Stimulated activated CD4-positive, alpha-beta T cell treated with anti-CD3 and anti-CD28 coated beads, Interleukin-2, amount 100 ng/mL, for 4 hours (primary cell): ENCODE measurements around the gene BAD.
"Not testable (repeated sequence)": the region's sequence is repeated elsewhere in the genome, so short reads cannot be mapped to it uniquely, and the experiment has no call there.

Source experiments
- DNase-seq: peaks from one replicate; pipeline ENCODE4 v3.0.0-alpha.2; 2020; ENCODE audit warnings: low read depth

Gene BAD

DNA sequence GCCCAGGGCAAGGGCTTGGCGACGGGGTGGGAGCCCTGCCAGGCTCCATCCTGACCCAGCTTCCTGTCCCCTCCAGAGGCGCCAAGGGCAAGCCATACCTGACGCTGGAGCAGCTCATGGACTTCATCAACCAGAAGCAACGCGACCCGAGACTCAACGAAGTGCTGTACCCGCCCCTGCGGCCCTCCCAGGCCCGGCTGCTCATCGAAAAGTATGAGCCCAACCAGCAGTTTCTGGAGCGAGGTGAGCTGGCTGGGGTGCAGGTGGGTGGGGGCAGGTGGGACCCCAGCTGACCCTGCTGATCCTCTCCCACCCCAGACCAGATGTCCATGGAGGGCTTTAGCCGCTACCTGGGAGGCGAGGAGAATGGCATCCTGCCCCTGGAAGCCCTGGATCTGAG lies 28.2 kb downstream of the BAD start:
- DNase-seq = no peak

DNA sequence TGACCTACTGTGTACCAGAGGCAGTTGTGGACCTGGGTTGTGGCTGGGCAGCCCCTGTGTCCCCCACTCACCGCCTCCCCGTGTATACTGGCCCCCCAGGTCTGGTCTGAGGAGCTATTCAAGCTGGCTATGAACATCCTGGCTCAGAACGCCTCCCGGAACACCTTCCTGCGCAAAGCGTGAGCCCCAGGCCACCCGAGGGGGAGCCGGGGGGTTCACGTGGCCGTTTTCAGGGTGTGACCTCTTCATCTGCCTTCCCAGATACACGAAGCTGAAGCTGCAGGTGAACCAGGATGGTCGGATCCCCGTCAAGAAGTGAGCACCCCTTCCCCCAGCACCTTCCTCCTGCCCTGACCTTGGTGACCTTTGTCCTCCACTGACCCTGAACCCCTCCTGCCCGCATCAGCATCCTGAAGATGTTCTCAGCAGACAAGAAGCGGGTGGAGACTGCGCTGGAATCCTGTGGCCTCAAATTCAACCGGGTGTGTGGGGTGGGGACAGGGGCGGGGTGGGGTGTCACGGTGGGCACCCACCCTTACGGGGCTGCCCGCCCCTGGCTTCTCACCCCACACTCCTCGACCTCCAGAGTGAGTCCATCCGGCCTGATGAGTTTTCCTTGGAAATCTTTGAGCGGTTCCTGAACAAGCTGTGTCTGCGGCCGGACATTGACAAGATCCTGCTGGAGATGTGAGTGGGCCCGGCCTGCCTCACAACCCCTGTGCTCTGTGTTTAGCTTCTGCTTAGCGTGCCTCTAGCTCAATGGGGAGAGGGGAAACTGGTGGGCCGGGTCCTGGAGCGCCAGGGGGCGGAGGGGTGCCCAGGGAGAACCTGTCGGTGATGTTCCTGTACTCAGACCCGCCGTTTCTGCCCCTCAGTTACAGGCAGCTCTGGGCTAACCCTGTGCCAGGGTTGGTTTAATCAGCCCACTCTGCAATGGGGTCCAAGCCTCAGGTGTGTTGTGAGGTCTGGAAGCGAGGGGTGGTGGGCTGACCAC lies 29.0 kb downstream of the BAD start:
- no peak for DNase-seq

DNA sequence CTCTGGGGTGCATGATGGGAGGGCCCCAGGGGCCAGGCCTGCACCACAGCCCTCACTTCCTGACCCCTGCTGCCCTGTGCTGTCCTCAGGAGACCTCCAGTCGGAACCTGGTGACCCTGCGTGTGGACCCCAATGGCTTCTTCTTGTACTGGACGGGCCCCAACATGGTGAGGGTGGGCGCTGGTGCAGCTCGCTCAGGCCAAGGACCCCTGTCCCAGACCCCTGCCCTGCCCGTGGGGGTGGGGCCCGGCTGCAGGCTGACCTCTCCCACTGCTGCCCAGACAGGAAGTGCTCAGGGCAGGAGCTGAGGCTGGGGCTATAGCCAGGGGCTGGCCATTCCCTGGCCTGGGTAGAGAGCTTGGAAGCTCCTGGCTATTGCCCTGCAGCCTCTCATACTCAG lies 30.1 kb downstream of the BAD start:
- DNase-seq = no peak

DNA sequence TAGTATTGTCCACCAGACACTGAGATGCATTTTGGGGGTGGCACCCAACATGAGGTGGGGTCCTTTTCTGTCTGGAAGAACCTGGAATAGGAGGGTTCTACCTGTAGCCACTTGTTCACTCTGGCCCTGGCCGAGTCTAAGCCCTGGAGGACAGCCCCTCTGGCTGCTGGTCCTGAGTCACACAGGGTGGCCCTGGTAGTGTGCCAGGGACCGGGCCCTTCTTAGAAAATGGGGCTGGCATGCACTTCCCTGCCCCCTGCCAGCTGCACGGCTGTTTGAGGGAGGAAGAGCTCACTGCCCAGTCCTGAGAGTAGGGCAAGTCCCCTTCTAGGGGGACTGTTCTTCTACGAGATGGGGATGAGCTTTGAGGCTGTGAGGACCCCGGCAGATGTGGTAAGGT lies 31.0 kb downstream of the BAD start:
- no peak for DNase-seq

DNA sequence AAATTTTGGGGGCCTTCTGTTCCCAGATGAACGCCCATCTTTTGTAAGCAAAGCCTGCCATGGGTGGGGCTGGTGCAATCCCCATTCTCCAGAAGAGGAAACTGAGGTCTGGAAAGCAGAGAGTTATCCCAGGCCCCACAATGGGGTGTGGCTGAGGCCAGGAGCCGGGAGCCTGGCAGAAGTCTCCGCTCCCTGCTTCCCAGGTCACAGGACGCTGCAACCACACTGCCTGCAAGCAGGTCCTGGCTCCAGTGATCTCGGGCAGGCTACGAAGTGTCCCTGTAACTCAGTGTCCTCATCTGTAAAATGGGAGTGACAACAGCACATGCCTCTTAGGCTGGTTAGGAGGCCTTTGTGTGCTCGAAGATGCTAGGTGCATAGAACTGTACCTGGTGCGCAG lies 31.4 kb downstream of the BAD start:
- no peak for DNase-seq

DNA sequence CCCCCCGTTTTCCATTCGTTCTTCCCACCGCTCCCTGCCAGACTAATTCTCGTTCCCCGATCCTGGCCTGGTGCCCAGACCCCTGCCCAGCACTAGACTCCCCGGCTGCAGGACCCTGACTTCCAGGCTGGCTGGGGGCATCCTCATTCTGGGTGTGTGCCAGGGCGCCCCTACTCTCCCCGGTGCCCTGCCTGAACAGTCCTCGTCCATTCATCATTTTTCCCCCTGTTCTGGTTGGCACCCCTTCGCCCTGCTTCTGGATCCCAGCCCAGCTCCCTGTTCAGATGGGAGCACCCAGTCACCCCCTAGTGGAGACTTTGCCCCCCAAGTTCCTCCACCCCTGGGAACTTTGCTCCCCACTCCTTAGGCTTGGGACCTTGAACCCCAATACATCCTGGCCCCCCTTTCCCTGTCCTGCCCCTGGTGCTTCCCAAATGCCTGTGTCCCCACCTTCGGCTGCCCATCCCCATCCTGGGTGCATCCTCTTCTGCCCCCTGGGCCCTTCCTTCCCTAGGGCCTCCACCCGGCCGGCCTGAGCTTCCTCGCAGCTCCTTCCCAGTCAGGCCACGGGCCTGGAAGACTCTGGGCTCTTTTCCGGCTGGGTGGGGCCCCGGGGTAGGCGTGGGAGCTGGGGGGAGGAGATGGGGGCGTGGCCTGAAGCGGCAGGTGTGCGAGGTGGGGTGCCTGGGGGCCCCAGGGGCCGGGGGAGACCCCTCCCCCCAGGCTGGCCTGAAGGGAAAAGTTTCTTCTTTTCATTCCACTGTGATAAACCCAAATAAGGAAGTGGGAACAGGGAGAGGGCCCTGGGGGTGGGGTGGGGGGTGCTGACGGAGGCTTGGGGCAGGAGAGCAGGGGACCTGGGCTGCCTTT lies 32.2 kb downstream of the BAD start:
- DNase-seq = no peak

DNA sequence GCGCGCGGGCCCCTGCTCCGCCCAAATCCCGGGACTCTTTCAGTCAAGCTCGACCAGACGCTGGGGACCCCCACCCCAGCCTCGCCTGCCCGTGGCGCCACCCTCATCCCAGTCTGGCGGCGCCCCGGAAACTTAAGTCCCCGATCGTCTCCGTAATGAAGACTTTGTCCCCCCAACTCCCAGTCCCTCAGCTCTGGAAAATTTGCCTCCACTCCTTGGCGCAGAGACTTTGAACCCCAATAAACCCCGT lies 32.8 kb downstream of the BAD start:
- no peak for DNase-seq

DNA sequence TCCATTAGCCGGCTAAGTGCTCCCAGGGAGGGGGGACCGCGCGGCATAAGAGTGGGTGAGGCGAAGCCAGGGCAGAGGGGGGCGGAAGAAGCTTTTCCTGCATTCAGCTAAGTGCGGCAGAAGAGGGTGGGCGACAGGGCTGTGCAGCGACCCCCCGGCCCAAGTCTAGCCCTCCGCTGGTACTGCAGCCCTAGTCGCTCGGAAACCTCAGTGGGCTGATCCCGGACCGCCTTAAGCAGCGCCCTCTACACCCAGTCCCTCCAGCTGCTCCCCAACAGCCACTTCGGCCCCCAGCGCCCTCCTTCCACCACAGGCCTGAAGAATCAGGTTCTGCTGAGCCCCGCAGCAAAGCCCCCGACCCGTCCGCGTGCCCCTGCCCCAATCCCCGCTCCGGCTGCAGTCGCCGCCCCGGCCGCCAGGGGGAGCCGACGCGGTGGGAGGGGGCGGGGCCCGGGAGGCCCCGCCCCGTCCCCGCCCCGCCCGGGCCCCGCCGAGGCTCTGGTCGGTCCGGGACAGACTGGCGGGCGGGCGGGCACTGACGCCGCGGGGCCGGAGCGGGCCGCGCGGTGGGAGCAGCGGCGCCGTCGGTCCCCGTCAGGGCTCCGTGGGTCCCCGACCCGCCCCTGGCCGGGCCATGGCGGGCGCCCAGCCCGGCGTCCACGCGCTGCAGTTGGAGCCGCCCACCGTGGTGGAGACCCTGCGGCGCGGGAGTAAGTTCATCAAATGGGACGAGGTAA lies 33.3 kb downstream of the BAD start, which contains the start of gene PLCB3:
Gene PLCB3 (plus strand): TSS at position 515 of the 737 bp plus-strand sequence. CDS start 120 bp downstream, at position 635.
- DNase-seq = peak; percentile 44

DNA sequence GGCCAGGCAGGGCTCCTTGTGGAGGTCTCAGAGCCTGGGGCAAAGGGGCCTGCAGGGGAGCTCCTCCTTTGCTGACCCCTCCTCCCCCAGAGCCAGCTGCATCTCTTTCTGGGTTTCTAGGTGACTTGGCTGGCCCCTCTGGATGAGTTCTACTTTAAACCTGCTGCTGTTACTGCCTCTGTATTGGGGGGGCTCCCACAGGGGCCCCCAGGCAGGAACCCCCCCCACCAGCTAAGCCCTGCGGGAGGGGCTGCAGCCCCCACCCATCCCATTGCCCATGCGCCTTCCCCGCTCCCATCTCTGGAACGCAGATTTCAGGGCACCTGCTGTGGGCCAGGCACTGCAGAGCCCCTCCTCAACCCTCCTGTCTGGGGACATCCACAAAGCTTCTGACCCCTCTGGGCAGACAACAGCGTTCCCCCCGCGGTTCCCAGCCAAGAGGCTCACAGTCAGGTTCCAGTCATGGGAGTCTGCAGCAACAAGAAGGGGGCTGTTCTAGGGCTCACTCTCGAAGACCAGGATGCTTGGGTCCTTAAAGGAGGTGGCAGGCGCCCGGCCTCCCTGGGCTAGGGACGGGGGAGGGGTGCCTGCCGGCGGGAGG lies 34.0 kb downstream of the BAD start:
- no peak for DNase-seq

DNA sequence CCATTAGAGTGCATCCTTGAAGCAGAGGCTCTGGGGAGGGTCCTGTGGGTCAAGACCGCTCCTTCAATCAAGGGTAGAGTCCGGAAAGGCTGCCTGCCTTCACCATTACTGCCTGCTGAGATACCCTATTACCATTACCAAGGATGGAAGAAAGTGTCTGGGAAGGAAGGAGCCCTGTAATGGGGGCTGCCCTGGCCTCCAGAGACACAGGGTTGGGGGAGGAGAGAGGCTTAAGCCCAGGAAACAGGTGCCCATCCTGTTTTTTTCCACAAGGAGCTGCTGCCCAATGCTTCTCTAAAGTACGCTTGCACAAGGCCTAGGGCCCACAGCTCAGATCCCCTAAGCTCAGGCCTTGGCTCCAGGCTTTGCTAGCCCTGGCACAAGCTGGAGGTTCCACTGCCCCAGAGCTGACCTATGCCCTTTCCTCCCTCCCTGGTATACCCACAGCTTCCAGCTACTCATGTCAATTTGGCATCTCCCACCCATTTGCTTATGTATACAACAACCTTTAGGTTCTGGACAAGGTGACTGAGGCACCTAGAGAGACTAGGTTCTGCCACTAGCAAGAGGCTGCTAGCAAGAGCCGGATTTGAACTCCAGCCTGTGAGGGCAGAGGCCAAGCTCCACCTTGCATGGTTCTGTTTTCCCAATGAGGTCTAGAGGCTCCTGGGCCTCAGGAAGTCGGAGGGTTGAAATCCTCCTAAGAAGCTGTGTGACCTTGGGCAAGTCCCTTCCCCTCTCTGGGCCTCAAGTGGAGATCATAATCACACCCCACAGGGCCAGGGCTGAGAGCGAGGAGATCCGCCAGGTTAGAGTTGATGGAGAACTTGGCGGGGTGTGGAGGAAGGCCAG lies 34.7 kb downstream of the BAD start:
- no peak for DNase-seq

DNA sequence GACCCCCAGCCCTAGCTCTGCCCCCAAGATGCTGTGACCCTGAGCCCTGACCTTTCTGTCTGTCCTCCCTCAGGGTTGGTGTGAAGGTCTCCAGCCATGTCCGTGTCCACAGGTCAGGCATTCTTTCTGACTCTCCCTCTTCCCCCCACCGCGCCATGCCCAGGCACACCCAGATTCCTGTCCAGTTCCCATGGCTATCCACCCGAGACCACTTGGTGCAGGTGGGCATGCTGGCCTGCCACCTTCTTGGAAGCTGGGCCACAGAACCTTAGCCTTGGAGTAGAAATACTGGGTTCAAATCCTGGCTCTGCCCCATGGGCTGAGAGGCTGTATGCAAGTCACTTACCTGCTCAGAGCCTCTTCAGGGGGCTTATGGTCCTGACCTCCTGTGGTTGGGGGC lies 35.4 kb downstream of the BAD start:
- DNase-seq = no peak

DNA sequence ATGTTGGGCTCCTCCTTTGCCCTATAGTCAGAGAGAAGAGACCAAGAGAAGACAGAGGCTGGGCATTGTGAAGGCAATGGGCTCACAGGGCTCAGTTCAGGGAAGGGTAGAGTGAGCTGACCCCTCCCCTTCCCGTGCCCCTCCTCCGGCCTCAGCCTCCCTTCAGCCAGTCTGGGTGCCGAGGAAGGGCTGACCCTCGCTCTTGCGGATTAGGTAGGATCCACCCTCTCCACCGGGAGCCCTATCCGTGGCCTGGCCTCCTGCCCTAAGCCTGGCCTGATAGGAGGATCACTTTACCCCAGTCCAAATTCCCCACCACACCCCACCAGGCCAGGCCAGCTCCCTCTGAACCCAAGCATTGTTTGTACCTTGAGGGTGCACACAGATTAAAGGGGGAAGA lies 35.9 kb downstream of the BAD start:
- DNase-seq = no peak

DNA sequence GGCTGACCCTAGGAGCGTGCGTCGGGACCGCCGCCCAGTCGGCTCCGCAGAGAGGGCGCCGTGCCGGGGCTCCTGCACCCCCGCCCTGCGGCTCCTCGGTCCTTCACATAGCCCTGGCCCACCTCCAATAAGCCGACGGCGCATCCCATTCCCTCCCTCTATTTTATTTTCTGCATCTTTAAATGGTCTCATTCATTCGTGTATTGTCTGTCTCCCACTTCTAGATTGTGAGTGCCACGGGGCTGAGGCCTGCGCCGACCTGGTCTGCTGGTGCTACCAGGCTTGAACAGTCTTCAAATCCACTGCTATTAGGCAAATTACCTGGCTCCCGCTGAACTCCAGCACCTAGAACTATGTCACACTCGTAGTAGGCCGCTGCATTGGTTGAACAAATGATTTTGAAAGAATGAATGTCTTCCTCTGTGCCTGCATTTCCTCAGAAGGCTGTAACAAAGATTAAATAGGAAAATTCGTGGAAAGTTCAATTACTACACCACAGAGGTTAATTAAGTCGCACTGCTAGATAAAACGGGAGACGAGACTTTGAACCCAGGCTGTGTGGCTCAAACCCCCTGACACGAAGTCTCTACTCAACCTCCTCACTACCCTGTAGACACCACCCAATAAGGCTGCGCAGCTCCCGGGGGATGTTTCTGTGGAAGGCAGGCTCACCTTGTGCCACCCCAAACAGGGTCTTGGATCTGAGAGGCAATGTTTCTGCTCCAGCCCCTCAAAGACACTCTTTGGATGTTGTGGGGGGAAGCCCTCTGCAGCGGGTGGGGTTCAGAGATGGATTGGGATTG lies 36.5 kb downstream of the BAD start:
- DNase-seq = no peak

DNA sequence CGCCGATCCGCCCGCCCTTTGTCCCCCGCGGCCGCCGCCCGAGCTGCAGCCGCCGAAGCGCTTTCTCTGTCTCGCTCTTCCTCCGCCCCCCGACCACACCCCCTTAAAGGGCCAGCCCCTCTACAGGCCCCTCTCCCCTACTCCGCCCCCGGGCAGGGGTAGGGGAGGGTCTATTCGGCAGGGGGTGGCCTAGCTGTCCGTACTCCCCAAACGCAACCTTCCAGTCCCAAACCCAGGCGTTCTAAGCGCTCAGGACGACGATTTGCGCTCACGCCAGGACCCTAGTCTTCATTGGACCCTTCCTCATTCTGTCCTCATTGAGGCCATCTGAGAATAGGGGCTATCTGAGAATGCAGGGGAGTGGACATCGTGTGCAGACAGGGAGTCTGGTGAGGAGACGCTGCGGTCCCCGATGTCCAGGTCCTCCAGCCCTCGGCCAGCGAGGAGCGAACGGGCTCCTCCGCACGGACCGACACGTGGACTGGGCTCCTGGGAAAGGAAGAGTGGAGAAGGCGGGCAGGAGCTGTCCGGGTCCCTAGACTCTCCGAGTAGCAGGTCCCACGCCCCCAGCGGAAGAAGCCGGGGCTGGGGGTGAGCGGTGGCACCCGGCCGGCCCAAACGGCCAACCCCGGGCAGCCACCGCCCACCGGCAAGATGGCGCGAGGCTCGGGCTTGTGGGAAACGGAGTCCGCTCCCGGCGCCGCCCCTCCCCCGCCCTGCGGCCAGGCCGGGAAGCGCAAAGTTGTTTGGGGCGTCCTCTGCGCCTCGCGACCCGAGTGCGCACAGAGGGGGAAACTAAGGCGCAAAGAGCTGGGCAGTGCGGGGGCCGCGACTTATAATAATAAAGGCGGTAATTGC lies 37.4 kb downstream of the BAD start, which contains the start of gene PPP1R14B:
Gene PPP1R14B (minus strand): TSS at position 73 of the 858 bp plus-strand sequence. CDS start 270 bp downstream, outside the sequence.
- peak; percentile 77 for DNase-seq

DNA sequence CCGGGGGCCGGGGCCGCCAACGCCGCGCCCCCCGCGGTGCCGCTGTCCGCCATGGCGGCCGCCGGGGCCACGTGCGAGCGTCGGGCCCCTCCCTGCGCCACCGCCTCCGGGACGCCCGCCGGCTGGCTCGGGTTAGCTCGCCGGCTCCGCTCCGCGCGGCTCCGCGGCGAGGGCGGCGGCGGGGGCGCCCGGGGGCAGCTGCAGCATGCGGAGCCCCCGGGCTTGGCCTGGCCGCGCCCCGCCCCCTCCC lies 37.9 kb downstream of the BAD start:
- DNase-seq = not testable (repeated sequence)

DNA sequence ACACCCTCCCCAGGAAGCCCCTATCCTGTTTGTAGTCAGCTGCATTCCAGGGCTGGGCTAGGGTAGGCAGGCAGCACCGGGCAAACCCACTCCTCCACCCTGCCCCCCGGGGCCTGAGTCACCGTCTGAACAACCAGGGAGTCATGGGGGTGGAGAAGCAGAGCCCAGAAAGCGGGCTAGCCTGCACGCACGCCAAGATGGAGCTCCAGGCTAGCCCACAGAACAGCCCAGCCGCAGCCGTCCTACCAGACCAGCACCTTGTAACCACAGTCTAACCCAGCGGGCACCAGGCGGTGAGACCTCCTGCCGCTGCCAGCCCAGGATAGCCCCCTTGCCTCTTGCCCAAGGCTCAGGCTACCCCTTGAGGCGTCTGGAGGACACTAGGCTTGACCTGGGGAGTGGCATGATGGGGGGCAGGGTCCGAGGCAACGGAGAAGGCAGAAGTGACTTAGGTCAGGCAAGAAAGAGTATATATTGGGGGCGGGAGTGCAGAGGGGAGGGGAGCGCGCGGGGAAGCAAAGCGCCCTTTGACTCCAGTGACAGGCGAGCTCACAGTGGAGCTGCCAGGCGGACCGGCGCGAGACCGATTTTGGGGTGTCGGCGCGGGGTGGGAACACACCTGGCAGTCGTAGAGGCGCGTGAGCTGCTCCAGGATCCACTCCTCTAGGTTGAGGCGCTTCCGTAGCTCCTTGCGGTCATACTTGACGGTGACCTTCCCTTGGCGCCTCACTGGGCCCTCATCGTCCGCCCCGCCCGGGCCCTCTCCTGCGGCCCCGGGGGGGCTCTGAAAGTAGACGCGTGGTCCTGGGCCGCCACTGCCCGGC lies 38.5 kb downstream of the BAD start:
- DNase-seq = peak; percentile 86

DNA sequence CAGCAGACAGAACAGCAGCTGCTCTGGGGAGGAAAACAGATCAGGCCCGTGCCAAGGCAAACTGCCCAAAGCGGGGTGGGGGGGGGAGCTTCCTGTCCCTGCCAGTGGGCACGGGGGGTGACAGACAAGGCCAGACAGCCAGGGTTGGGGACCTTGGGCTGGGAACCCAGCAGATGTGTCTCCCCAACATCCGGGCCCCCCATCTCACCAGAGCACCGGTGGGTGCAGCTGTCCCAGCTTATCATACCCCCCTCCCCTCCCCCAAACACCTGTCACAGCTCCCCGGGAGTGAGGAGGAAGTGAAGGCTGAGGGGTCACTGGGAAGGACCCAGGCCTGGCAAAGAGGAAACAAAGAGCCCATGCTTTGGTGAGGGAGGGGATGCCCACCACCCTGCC lies 39.1 kb downstream of the BAD start:
- DNase-seq = no peak

DNA sequence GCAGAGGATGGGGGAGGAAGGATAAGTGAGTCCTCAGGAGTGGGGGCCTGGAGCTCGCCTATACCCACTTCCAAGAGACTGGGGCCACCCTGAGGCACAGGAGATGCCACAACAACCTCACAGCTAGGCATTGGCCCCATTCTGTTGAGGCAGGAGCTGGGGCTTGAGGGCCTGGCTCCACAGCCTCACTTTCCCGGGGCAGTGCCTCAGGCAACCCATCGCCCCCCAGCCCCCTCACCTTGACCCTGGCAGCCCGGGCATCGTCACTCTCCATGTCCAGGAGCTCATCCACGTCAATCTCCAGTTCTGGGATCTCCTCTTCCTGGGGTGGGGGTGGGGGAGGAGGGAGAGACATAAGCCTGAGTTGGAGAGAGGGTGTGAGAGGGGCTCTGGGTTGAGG lies 39.5 kb downstream of the BAD start:
- no peak for DNase-seq

DNA sequence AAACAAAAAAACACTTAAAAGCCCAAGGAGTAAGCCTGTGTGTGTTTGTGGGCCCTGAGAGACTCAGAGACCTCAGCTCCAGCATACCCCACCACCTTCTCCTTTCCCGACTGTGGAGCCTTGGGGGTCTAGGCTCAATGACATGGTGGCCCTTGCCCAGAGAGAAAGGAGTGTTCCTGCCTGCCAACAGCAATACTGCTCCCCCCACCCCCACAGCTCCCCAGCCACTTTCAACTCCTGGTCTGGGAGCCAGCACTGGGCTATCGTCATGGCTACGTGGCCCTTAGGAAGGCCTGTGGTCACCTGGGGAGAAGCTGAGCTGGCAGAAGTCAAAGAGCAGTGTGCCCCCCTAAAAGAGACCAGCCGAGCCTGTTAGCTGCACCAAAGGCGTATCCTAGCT lies 40.4 kb downstream of the BAD start:
- DNase-seq = no peak
